KMS-11 (cell line): ENCODE measurements around the gene HES4.
"Not testable (repeated sequence)": the region's sequence is repeated elsewhere in the genome, so short reads cannot be mapped to it uniquely, and the experiment has no call there.

ENCODE experiments used
- H2AFZ ChIP-seq: fragments of 200-600 bp; sonication (generic); 2 replicates; pipeline ENCODE4 v1.6.1; 2016; ENCODE audit warnings: antibody characterized with exemption, mixed run types, low read depth
- H3K27ac ChIP-seq: fragments of 200-600 bp; sonication (generic); 2 replicates; pipeline ENCODE4 v1.6.1; 2016; ENCODE audit warnings: mild to moderate bottlenecking, mixed run types
- H3K27me3 ChIP-seq: fragments of 200-600 bp; sonication (generic); 2 replicates; pipeline ENCODE4 v1.6.1; 2017; ENCODE audit warnings: mild to moderate bottlenecking, low read depth, mixed run types, moderate library complexity; ENCODE audit not compliant: insufficient read depth
- H3K36me3 ChIP-seq: fragments of 200-600 bp; sonication (generic); 2 replicates; pipeline ENCODE4 v1.6.1; 2017; ENCODE audit warnings: mild to moderate bottlenecking, mixed run types; ENCODE audit not compliant: insufficient read depth
- H3K4me1 ChIP-seq: fragments of 200-600 bp; sonication (generic); 2 replicates; pipeline ENCODE4 v1.6.1; 2016; ENCODE audit warnings: mild to moderate bottlenecking, low read depth, mixed run types; ENCODE audit not compliant: poor library complexity, severe bottlenecking
- H3K4me2 ChIP-seq: fragments of 200-600 bp; sonication (generic); 2 replicates; pipeline ENCODE4 v1.7.0; 2016; ENCODE audit warnings: mild to moderate bottlenecking, mixed run types
- H3K4me3 ChIP-seq: fragments of 200-600 bp; sonication (generic); IDR thresholded peaks from 2 replicates; pipeline ENCODE4 v1.6.1; 2017; ENCODE audit warnings: low read depth, low read length, mixed read lengths; ENCODE audit not compliant: insufficient read depth
- H3K79me2 ChIP-seq: fragments of 200-600 bp; sonication (generic); 2 replicates; pipeline ENCODE4 v1.6.1; 2016; ENCODE audit warnings: low read depth, mixed run types; ENCODE audit not compliant: insufficient read depth
- H3K9ac ChIP-seq: fragments of 200-600 bp; sonication (generic); 2 replicates; pipeline ENCODE4 v1.6.1; 2016; ENCODE audit warnings: mild to moderate bottlenecking, mixed run types
- H4K20me1 ChIP-seq: fragments of 200-600 bp; sonication (generic); 2 replicates; pipeline ENCODE4 v1.6.1; 2016; ENCODE audit warnings: mild to moderate bottlenecking, mixed run types; ENCODE audit not compliant: insufficient read depth
- CTCF ChIP-seq: fragments of 200-600 bp; sonication (generic); conservative IDR thresholded peaks from 2 replicates; pipeline ENCODE4 v1.6.1; 2017; ENCODE audit warnings: low read depth, mild to moderate bottlenecking, antibody characterized with exemption, low read length, moderate library complexity, mixed read lengths

HES4 gene

DNA sequence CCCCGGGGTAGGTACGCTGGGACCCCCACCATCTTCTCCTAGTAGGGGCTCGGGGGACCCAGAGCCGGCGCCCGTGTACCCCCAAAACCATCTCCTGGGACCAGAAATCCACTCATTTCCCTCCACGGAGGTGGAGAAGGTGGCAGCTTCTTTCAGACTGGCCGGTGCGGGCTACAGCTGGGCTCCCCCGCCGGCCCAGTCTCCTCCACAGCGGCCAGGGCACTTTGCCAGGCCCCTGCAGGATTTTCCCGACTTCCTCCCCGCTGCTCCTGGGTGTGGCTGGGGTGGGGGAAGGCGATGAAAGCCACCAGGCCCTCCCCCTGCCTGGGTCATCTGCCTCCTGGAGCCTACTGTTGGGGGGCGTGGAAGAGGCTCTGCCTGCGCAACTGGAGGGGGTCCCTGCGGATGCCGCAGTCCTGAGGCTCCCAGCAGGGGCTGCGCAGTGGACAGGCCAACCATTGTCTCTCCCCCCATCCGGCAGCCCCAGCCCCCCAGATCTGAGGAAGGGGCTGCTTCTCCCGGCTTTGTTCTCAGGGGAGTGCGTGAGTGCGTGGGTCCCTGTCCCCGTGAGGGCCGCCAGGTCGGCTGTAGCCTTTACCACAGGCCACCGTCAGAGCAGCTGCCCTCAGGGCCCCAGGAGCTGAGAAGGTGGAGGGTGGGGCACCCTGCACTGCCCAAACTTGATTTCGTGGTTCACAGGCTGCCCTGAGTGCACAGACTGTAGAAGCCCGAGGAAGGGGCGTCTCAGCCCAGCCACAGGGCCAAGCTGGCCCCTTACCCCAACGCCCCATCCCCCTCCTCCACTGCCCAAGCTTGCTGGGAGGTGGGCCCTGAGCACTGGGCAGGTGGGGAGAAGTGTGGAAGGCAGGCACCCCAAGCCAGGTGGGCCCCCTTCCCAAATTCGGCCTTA, 21.4 kb upstream of the HES4 start:
- Histone ChIP-seq H4K20me1 (no peaks in the 10 kb centered on the region), H2AFZ (no peak overlapping the region), H3K27ac (no peak overlapping the region), H3K4me2 (peak overlapping the region; percentile 54; the same call in 1 of the 2 replicates), H3K9ac (no peak overlapping the region), H3K4me3 (no peak overlapping the region), H3K27me3 (peaks cover 54% of the 10 kb centered on the region), H3K4me1 (peaks cover 16% of the 10 kb centered on the region), H3K79me2 (no peaks in the 10 kb centered on the region), H3K36me3 (no peaks in the 10 kb centered on the region)
- TF ChIP-seq CTCF: no peak

GRCh38 chr1:1020415-1021009, 20.6 kb upstream of the HES4 start:
- Histone ChIP-seq H3K4me2 (peak overlapping the region; percentile 57), H3K27me3 (peaks cover 46% of the 10 kb centered on the region), H3K9ac (no peak overlapping the region), H3K27ac (no peak overlapping the region), H3K79me2 (no peaks in the 10 kb centered on the region), H2AFZ (peak overlapping the region; percentile 30; the same call in 1 of the 2 replicates), H3K4me1 (peaks cover 16% of the 10 kb centered on the region), H3K4me3 (no peak overlapping the region), H4K20me1 (no peaks in the 10 kb centered on the region), H3K36me3 (no peaks in the 10 kb centered on the region)
- no peak for TF ChIP-seq CTCF

- Histone ChIP-seq H3K36me3 (no peaks in the 10 kb centered on the region), H3K79me2 (no peaks in the 10 kb centered on the region), H3K9ac (no peak within 1 kb of the TSS), H3K4me3 (no peak within 1 kb of the TSS), H3K27ac (no peak within 1 kb of the TSS), H3K4me1 (peaks cover 16% of the 10 kb centered on the region), H4K20me1 (no peaks in the 10 kb centered on the region), H3K27me3 (peaks cover 42% of the 10 kb centered on the region), H3K4me2 (peak within 1 kb of the TSS; percentile 57), H2AFZ (peak within 1 kb of the TSS; percentile 30; the same call in 1 of the 2 replicates)
- no peak for TF ChIP-seq CTCF
These were observed 20.1 kb upstream of the HES4 start, which contains the start of gene AGRN for GRCh38 chr1:1020000-1020404. TSS of gene AGRN (plus strand) at chr1:1020120. CDS start at chr1:1020173, 53 bp downstream.

DNA sequence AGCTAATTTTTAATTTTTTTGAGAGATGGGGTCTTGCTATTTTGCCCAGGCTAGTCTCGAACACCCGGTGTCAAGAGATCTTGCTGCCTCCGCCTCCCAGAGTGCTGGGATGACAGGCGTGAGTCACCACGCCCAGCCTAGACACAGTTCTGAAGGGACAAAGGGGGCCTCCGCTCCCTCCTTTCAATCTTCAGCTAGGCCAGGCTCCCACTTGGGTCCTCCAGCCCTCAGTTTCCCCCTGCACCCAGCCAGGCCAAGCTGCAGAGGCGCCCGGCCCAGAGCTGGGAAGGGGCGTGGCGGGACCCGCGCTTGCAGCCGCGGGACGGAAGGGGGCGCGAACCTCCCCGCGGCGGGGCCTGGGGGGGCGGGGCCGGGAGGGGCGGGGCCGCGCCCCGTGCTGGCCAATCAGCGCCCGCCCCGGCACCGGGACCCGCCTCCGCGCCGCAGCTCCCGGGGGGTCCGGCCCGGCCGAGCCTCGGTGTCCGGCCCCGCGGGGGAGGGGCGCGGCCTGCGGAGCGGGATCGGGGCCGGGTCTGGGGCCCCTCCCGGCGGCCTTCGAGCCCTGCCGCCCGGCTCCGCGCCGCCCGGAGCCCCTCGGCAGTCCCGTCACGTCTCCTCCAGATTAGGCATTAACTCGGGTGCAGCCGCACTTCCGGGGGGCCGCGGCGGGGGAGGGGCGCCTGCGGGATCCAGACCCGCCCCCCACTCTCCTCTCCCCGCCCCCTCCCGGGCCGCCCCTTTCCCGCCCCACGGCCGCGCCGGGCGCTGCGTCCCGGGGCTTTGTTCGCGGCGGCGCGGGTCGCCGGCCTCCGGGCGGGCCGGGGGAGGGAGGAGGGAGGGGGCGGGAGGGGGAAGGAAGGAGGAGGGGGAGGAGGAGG, 19.5 kb upstream of the HES4 start:
- Histone ChIP-seq H4K20me1 (no peaks in the 10 kb centered on the region), H3K27me3 (peaks cover 36% of the 10 kb centered on the region), H2AFZ (no peak overlapping the region), H3K4me1 (peaks cover 17% of the 10 kb centered on the region), H3K9ac (no peak overlapping the region), H3K36me3 (no peaks in the 10 kb centered on the region), H3K4me2 (peak overlapping the region; percentile 24; the same call in 1 of the 2 replicates), H3K4me3 (no peak overlapping the region), H3K27ac (no peak overlapping the region), H3K79me2 (no peaks in the 10 kb centered on the region)
- peak; percentile 31 for TF ChIP-seq CTCF

- Histone ChIP-seq H3K4me1 (peaks cover 24% of the 10 kb centered on the region), H3K27me3 (peaks cover 27% of the 10 kb centered on the region)
- not testable (repeated sequence) for H3K36me3 ChIP-seq, H3K27ac ChIP-seq, H2AFZ ChIP-seq, H3K4me3 ChIP-seq, H3K9ac ChIP-seq, H3K4me2 ChIP-seq, H3K79me2 ChIP-seq, H4K20me1 ChIP-seq
These were observed 18.4 kb upstream of the HES4 start for GRCh38 chr1:1018321-1018685.

DNA sequence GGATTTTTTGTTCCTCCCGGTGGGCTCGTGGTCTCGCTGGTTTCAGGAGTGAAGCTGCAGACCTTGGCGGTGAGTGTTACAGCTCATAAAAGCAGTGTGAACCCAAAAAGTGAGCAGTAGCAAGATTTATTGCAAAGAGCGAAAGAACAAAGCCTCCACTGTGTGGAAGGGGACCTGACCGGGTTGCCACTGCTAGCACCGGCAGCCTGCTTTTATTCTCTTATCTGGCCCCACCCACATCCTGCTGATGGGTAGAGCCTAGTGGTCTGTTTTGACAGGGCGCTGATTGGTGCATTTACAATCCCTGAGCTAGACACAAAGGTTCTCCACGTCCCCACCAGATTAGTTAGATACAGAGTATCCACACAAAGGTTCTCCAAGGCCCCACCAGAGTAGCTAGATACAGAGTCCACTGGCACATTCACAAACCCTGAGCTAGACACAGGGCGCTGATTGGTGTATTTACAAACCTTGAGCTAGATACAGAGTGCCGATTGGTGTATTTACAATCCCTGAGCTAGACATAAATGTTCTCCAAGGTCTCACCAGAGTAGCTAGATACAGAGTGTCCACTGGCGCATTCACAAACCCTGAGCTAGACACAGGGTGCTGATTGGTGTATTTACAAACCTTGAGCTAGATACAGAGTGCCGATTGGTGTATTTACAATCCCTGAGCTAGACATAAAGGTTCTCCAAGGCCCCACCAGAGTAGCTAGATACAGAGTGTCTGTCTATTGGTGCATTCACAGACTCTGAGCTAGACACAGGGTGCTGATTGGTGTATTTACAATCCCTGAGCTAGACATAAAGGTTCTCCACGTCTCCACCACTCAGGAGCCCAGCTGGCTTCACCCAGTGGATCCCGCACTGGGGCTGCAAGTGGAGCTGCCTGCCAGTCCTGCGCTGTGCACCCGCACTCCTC, 17.8 kb upstream of the HES4 start:
- not testable (repeated sequence) for H3K4me2 ChIP-seq, H2AFZ ChIP-seq, H3K4me3 ChIP-seq, H3K36me3 ChIP-seq, H4K20me1 ChIP-seq, H3K79me2 ChIP-seq, H3K27ac ChIP-seq, H3K9ac ChIP-seq
- Histone ChIP-seq H3K27me3 (peaks cover 21% of the 10 kb centered on the region), H3K4me1 (peaks cover 27% of the 10 kb centered on the region)
